ENCODE data around the gene HKDC1.

HKDC1 gene

DNA sequence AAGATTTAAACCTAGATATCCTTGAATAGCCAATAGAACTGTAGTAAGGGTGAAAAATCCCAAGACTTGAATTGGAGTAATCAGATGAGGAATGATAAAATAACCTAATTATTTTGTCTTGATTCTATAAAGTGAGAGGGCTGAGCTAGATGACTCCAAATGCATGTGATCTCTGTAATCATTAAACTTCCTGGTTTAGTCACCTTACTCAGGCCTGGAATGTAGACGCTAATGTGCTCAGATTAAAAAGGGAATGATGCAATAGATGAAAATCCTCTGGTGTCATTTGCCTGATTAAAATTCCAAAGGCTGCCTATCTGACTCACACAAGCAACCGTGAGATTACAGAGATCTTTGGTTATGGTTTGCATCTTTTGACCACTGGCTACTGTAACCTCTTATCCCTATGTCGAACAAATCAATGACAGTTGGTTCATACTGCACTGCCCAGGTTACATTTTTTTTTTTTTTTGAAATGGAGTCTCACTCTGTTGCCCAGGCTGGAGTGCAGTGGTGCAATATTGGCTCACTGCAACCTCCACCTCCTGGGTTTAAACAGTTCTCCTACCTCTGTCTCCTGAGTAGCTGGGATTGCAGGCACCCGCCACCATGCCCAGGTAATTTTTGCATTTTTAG is 2.9 kb upstream of the HKDC1 start:
- no peak for DNase-seq

DNA sequence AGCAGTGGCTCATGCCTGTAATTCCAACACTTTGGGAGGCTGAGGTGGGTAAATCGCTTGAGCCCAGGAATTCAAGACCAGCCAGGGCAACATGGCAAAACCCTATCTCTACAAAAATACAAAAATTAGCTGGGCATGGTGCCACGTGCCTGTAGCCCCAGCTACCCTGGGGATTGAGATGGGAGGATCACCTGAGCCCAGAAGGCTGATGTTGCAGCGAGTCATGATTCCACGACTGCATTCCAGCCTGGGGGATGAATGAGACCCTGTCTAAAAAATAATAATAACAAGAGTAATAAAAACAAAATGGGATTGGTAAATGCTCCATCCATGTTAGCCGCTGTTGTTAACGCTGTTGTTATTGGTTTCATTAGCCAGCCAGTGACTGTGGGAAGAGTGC is 1.3 kb upstream of the HKDC1 start:
- no peak for DNase-seq

DNA sequence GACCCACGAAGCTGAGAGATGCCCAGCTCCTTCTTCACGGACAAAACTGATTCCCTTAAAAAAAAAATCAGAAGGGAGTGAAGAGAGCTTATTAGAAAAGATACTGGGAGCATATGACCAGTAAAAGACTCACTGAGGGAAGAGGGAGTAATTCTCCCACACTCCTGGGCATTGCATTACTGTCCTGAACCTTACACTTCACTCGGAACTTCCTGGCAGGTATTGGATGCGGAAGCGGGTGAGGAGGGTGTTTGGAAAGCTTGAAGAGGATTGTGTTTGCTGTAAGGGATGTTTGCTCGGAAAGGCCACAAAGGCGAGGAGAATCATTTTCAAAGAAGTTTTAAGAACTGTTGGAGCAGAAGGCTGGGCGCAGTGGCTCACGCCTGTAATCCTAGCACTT is 375 bp downstream of the HKDC1 start:
- no peak for DNase-seq

DNA sequence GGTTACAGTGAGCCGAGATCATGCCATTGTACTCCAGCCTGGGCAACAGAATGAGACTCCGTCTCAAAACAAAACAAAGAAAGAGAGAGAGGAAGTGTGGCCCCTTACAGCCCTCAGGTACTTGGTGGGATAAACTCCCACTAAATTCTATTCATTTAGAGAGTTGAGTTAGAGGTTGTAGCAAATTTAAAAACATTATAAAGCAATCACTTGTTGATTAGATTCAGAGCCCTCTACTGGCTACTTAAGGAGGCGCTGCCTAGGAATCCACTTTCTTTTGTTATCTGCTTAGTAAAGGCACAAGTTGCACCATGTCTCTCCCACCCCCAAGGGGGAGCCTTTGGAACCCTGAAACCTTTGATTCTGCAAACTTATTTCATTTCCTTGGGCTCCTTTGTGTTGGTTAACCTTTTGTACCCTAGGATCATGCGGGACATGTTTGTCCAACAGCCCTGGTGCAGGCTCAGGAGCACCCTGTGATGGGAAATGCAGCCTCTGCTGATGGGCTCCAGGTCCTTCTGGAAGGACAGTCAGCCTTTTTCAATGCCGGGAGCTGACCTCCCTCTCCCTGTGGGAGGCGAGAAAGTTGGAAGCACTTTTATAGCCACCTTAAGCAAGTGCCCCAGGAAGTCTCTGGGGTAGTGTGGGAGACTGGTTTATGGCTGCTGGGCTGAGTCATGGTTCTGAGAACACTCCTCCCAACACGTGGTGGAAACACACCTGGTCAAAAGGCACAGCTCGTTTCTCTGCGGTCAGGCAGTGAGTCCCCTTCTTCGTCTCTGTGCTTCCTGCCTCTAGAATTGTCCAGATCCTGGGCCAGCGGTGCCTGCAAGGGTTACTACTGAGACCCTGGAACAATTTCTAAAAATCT is 2.3 kb downstream of the HKDC1 start:
- peak; percentile 74 for DNase-seq

DNA sequence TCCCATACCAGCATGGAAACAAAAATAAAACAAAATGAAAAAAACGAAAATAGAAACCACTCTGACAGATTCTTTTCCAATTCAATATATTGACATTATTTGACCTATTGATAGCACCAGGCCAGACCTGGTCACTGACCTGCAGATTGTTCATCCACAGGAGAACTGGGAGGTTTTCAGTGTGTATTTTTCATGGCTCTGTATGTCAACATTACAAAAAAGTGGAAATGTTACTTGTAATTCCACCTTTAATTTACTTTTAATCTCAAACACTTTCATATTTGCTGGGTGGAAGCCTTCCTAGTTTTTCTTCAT is 2.9 kb downstream of the HKDC1 start:
- DNase-seq: no peak

DNA sequence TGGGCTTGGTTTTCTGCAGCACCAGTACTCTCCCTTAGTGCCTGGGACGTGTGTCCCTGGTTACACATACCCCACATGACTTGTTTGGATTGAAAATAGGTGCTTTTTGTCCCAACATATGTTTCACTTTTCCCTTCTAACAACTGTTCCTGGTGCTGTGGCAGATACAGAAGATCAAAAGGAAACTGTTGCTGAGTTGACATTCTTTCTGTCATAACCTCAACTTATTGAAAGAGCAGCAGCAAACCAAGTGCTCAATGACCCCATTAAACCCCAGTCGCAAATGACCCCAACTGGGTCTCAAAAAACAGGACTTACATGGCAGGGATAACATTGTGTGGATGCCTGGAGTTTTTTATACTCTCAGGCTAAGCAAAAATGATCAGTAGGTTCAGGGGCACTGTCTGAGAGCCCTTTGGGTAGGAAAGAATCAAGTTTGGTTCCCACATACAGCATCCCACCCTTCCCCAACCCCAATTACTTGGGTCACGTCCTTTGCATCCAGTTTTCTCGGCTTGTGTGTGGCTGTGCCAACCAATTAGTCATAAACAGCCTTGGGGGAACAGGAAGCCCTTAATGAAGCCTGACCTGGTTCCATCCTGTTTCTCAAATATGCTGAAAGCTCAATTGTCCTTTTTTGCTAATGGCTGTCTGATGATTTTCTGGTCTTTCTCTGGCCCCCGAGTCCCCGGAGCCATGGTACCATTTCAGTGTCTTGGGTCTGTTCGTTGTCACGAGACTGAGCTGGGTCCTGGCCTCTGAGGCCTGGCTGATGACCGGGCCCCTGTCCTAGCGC is 4.9 kb downstream of the HKDC1 start:
- DNase-seq: no peak

DNA sequence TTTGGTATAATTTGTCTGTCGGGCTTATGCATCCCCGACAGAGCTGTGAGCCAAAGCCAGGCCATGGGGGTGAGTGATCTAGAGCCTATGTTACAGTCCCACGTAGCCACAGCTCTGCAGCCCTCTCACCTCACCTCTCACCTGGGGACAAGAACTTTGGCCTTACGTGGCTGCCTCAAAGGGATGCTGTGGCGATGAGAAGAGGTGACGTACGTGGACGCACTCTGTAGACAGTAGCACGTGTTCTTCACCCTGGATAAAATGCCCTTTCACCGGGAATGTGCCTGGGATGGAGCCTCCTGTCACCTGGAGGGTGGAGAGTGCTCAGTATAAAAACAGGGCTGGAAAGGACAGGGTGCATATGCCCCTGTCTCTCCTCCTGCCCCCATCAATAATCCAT is 5.5 kb downstream of the HKDC1 start:
- DNase-seq: no peak

DNA sequence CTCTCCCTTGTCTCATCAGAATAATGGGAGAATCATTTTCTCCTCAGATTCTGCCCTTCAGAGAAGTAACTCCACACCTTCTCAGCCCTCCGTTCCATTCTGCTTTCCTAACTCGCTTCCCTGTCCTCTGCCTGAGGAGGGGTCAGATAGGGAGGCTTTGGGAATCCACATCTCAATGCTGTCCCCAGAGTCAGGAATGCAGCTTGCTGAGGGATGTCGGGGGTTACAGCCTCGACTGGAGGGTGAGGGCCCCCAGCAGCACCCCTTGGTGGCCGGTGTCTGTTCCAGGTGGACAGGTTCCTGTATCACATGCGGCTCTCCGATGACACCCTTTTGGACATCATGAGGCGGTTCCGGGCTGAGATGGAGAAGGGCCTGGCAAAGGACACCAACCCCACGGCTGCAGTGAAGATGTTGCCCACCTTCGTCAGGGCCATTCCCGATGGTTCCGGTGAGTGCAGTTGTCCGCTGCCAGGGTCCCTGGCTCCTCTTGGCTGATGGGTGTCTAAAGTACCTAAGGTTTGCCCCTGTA is 6.9 kb downstream of the HKDC1 start:
- DNase-seq: no peak

DNA sequence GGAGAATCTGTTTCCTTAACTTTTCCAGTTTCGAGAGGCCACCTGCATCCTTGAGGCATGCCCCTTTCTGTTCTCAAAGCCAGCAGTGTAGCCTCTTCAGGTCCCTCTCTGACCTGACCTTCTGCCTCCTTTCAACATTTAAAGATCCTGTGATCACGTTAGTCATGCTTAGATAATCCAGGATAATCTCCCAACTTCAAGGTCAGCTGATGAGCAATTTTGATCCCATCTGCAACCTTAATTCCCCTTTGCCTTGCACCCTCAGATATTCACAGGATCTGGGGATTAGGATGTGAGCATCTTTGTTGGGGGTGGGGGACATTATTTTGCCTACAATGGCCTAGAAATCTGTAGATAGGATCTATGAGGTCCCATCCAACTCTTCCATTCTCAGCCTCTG is 8.0 kb downstream of the HKDC1 start:
- DNase-seq: no peak

DNA sequence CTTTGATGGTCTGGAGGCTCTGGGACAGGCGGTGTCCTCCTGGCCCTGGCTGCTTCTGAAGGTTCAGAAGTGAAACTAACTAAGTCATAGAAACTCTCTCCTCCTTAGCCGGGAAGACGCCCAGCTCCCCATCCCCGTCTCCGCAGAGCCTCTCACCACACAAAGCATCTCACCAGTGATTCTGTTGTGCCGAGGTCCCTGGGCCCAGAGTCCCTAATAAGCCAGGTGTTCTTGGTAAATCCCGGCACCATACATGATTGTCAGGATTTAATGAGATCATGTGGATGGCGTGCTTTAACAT is 9.4 kb downstream of the HKDC1 start:
- DNase-seq: no peak

DNA sequence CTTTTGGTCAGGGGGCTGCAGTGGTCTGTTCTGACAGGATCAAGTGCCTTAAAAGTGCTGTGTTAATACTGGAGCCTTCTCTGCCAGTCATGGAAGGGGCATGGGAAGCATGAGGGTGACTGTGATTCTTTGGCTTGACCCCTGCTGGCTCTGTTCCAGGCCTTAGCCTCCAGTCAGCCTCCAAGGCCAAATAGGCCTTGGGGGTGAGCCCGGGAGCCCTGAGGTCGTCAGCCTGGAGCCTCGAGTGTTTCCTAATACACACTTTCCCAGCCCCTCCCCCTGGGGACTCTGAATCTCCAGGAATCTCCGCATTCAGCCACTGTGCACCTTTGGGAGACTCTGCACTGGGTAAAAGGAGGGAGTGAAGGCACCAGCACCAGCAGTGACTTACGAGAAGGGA is 10.0 kb downstream of the HKDC1 start:
- DNase-seq: no peak

DNA sequence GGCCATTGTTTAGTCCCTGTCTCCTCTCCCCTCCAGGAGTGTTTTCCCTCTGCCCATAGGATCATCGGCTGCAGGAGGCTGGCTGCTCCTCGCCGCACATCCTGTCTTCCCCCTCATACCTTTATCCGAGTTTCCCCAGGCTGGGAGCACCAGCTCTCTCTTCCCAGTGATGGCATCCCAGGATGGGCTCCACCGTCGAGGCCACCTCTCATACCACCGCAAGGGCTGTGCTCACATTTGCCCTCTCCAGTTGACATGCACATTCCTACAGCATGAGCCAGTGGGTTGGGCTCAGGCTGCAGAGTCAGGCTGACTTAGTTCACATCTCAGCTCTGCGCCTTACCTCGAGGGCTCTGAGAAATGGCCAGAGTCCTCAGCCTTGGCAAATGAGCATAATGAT is 12.1 kb downstream of the HKDC1 start:
- no peak for DNase-seq

DNA sequence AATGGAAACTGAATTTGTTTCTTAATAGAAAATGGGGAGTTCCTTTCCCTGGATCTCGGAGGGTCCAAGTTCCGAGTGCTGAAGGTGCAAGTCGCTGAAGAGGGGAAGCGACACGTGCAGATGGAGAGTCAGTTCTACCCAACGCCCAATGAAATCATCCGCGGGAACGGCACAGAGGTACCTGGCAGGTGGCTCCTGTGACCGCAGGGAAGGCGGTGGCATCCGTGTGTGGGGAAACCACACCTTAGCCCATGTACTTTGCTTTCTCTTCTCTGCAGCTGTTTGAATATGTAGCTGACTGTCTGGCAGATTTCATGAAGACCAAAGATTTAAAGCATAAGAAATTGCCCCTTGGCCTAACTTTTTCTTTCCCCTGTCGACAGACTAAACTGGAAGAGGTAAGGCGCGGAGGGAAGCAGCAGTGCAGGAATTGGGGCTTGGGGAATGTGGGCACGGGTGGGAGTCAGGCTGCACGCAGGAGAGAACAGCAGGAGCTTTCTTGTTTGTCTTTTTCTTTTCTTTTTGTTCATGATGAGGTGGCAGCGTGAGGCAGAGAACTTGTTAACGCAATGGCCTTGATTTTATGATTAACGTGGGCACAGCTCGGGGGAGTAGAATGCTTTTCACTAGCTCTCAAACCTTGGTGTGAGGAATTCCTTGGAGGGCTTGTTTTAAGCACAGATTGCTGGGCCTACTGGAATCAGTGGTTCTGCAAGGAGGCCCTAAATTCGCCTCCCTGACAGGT is 12.8 kb downstream of the HKDC1 start:
- peak; percentile 62 for DNase-seq

DNA sequence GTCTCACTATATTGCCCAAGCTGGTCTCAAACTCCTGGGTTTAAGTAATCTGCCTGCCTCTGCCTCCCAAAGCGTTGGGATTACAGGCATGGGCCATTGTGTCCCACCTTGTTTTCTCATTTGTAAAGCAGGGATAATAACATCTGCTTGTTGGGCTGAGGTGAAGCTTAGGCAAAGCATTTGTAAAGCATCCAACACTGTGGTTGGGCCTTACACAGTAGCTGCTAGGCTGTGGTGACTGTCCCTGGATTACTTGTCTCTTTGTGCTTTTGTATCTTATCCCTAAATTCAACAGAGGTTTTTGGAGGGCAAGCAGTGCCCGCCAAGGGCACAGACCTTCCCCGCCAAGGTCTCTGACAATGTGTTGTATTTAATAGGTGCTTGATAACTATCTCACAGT is 14.3 kb downstream of the HKDC1 start:
- no peak for DNase-seq

DNA sequence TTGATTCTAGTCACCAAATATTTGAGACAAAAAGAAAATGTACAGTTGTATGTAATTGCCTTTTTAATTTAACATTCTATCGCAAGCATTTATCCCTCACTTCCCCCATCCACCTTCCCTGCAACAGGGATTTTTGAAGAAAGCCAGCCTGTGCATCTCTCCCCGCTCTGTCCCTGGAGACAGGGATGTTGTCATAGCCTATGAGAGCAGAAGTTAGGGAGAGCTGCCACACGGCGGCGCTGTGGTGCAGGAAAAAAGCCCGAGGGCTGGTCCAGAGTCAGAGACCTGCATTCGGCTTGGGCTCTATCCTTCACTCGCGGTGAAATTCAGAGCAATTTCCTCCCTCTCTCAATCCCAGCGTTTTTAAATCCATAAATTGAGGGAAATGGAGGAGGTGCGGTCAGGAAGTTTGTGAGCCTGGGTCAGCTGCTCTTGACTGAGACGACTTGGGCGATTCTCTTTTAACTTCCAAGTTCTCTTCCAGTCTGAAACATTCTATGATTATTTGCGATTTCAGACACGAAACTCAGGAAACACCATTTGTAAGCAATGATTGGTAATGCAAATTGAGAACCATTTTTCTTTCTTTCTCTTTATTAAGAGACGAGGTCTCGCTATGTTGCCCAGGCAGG is 17.5 kb downstream of the HKDC1 start:
- DNase-seq: peak; percentile 85

DNA sequence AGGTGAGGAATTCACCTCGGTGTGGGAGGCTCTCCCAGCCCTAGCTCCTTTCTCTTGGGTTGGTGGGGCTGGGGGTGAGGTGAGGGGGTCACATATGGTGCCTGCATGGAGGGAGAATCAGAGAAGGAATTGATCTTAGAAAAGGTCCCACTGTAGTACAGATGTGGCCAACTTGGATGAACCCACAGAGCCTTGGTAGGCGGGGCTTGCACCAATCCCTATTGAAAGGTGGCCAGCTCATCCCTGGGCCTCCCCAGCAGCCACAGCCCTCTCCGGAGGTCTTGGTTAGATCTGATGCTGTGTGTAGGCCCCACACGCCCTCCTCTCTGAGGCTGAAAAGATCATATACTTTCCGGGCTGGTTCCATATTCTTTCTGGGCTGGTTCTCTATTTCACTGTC is 19.0 kb downstream of the HKDC1 start:
- no peak for DNase-seq

DNA sequence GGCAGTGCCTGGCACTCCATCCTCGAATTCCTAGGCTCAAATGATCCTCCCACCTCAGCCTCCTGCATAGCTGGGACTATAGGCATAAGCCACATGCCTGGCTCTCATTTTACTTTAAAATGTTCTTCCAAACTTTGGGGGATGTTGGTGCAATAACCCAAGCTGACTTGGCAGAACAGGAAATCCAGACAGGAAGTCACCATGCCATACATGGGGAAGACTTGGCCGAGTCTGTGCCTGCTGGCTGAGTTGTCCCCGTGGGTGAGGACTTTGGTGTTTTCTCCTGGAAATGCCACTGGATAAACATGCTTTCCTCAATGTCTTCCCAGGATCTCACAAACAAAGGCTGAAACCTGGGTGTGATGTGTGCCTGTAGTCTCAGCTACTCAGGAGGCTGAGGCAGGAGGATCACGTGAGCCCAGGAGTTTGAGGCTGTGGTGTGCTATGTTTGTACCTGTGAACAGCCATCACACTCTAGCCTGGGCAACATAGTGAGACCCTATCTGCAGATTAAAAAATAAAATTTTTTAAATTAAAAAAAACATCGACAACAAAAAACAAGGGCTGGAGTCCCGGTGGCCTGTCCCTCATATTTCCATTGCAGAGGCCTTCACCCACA is 19.8 kb downstream of the HKDC1 start:
- no peak for DNase-seq

DNA sequence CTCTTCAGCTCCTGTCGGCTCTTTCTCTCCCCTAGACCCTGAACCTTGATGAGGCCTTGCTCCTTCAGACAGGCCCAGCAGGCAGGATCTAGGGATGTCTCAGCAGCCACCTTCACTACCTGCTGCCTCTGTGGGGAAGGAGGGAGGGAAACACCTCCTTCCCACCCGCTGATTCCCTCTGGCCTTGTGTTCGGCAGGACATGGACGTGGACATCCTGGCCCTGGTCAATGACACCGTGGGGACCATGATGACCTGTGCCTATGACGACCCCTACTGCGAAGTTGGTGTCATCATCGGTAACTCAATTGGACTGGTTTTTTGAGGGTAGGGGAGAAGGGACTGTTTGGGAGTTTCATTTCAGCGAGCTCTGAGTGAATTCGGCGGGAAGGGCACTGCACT is 20.3 kb downstream of the HKDC1 start:
- DNase-seq: no peak

DNA sequence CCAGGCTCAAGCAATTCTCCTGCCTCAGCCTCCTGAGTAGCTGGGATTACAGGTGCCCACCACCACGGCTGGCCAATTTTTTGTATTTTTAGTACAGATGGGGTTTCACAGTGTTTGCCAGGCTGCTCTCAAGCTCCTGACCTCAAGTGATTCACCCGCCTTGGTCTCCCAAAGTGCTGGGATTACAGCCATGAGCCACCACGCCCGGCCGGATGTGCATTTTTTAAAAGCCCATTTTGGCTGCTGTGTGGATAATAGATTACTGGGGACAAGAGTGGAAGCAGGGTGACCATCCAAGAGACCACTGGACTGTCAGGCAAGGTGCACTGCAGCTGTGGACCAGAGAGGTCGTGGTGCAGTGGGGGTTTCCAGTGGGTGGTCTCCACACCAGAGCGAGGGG is 21.4 kb downstream of the HKDC1 start:
- no peak for DNase-seq

DNA sequence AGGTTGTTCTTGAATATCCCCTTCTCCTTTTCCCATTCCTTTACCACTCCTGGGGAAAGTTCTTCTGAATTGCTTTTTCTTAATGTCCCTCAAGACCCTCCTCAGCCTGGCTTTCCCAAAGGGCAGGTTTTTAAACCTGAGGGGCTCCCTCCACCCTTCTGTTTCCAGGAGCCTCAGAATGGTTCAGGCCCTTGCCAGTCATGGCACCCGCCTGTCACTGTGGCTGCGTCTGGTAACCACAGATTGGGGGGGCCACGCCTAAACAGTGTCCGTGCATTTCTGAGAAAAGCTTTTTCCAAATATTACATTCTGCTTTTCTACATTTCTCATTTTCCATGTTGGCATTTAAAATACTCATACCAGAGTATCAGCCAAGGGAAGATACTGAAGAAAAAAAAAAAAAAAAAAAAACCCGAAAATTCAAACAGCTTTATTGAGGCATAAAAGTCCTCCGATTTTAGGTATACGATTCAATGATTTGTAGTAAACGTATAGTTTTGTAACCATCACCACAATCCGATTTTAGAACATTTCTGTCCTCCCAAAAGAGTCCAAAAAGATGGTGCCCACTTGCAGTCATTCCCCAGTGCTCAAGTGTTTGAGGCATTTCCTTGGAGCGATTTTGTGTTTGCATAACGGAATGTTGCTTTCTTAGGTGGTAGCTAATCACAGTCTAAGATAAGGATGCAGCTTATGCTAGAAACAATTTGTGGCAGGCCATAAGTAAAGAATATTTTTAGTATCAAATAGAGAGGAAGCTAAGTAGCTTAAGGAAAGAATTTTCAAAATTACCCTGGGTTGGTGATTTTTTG is 22.1 kb downstream of the HKDC1 start:
- no peak for DNase-seq

DNA sequence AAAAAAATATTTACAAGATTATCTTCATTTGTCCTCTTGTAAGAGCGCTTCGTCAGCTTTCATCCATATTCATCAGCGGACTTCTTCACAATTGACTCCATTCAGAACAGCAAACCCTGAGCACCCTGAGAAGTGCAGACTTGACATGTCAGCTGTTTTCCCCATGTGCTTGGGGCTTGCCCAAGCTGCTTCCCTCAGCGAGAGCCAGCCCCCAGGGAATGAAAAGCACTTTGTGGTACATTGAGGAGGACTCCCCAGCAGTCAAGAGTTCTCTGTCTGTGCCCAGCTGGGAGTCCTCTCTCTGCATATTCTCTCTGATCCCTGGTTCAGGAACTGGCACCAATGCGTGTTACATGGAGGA is 22.7 kb downstream of the HKDC1 start:
- no peak for DNase-seq

DNA sequence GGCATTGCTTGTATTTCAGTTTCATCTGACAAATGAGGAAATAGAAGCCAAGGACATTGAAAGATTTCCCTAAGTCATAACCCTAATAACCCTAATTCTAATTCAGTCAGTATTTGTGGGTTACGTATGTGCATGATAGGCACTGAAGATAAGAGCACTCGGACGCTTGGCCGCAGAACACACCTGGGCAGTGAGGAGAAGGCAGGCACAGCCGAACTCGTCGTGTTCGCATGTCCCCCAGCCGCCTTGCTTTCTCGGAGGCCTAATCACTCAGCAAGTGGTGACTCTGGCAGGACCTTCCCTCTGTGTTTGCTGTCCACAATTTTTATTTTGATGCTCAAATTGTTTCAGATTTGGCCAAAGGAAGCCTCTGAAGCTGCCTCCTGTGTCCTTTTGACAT is 23.7 kb downstream of the HKDC1 start:
- no peak for DNase-seq
